Stimulated activated CD4-positive, alpha-beta T cell treated with anti-CD3 and anti-CD28 coated beads, Interleukin-2, amount 100 ng/mL, for 48 hours (primary cell): Measurements from ENCODE around the gene MST1.

Experiments
- DNase-seq, 2 donors: peaks; one replicate each; pipeline ENCODE4 v3.0.0-alpha.2; 2020

Gene MST1

DNA sequence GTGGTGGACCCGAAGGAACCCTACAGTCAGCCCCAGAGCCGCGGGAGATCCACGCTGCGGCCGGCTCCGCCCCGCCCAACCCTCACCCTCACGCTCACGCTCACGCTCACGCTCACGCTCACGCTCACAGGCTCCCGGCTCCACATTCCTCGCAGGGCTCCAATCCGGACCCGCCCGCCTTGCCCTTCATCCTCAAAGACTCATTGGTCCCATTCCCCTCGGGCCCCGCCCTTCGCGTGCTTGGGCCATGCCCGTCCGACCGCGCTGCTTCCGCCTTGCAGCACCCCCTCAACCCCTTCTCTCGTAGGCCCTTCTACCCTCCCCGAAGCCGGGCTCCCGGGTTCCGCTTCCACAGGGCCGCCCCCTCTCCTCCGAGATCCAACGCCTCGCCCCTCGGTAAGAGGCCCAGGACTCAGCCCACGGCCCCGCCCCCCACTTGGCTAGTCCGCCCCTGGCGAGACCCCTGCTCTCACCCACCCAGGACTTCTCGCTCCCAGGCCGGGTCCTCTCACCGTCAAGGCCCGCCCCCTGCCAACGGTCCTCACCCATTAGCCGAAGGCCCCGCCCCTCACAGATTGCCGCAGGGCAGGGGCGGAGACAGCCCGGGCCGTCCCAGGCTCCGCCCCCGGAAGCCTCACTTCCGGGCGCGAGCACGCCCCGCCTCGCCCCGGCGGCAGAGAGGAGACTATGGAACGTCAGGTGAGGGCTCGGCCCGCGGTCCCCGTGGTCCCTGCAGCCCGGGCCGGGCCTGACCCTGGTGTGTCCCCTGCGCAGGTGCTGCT is 15.4 kb downstream of the MST1 start, which contains the start of gene APEH:
Gene APEH (plus strand): TSS at position 637 of the 782 bp plus-strand sequence. CDS start 51 bp downstream, at position 688.
- DNase-seq, result peak; percentile 96

DNA sequence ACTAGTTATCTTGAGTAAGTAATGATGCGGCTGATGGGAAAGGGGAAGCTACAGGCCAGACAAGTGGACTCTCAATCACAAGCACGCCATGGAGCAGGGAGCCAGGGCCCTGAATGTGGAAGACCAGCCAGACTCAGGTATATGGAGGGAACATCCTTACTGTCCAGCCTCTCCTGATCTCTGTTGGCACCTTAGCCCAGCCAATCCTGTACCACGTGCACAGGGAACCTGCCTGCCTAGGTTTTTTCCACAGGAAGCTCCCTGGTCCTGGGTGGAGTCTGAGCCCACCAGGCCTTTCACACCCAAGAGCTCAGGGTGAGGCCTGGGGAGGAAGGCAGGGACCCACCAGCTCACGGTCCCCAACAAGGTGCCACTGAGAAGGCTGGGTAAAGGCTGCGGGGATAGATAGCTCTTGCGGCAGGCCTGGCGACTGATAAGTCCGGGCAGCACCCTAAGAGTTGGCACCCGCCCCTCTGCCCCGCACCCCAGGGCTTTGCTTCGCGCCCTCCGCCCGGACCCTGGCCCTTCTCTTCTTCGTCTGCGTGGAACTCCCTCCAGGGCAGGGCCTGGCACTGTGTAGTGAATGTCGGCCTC is 16.1 kb downstream of the MST1 start:
- peak; percentile 15 to 16 for DNase-seq

DNA sequence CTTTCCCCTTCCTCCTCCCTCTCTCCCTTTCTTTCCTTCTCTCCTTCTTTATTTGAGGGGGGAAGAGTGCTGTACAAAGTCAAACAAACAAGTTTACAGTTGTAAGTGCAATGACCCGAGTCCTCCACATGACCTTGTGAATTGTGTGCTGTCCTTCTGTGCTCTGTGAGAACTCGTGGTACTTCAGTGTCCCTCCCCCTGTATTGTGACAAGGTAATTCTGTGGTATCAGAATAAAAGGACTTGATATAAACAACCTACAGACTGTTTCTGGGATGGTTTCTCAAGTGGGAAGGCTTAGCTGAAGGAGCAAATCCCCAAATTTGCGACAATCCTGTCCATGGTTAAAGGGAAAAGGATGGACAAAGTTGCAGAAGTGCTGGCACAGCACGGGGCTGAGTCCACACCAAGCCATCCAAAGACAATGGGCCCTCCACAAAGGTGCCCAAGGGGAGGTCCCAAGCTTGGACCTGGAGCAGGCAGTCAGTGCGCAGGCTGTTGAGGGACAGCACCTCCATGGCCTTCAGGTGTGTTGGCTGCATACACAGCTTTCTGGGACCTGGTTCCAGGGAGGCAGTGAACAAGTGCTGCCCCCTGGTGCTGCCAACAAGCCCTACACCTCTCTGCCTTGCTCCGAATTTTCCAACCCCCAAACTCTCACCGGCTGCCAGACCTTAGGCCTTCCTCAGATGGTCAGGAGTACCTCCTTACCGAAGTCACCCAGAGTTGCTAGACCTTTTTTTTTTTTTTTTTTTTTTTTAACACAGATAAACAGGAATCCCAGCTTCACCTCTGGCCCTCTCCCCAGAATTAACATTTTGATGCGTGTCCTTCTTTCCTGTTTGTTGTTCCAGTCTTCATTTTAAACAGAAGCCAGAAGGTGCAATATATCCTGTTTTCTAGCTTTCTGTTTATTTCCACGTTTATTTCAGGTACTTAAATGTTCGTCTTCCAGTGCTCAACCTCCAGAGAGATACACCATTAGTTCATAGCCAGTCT is 17.7 kb downstream of the MST1 start:
- peak; percentile 68 to 73 for DNase-seq

DNA sequence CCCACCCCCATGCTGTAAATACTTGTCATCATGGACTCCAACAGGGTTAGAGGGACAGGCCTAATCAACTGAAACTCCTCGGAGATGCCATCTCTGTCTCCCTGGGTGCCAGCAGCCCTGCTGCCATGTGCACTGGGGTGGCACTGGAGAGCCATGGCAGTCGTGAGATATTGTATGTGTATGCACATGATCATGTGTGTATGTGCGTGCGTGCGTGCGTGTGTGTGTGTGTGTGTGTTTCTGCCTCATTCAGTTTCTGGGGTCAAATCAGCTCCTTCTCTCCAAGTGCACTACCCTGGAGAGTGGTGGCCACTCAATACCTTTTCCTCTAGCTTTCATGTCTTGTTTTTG is 18.4 kb downstream of the MST1 start:
- no peak for DNase-seq

DNA sequence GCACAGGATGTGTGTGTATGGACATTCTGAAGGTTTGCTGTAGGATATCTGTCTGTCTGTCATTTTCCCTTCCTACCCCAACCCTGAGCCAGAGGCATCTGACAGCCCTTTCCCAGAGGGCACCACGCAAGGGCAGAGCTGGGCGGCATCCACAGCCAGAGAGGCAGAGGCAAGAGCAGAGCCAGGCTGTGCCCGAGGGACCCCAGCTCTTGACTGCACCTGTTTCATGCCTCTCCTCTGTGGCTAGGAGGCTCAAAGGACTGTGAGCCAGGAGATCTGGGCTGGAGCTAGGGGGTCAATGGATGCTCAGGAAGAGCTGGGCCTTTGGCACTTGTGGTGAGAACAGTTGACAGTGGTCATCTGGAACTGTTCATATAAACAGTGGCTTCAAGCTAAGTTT is 19.9 kb downstream of the MST1 start:
- DNase-seq, result no peak

DNA sequence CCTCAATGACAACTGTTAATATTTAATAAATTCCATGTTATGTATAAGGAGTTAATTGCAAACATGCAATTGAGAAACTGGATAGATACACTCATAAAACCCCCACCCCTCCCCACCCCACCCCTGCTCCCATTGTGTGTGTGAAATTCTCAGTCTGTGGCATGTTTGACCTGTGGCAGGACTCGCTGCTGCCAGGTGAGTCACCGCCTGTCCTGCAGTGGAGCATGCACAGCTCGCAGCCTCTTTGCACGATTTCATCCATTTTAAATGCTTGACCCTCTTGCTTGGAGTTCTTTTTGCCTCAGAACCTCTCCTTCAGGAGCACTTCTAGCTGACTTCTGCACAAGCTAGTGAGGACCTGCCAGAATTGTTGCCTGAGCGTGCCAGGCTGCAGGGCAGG is 20.4 kb downstream of the MST1 start:
- no peak for DNase-seq

DNA sequence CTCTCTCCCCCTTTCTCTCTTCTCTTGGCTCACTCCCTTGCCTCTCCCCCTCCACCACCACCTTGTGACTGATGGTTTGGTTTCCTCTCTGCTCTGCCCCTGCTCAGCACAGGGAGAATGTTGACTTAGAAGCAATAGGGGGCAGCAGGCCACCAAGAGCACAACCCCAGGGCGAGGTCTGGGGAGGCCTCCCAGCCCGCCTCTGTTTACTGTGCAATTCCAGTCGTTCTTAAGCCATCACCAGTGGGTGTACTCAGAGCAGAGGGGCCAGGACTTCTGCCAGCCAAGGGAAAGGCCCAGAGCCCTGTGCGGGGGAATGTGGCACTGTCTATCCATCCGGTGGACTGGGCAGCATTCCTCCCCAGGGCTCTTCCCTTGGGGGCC is 20.9 kb downstream of the MST1 start:
- DNase-seq, result no peak

DNA sequence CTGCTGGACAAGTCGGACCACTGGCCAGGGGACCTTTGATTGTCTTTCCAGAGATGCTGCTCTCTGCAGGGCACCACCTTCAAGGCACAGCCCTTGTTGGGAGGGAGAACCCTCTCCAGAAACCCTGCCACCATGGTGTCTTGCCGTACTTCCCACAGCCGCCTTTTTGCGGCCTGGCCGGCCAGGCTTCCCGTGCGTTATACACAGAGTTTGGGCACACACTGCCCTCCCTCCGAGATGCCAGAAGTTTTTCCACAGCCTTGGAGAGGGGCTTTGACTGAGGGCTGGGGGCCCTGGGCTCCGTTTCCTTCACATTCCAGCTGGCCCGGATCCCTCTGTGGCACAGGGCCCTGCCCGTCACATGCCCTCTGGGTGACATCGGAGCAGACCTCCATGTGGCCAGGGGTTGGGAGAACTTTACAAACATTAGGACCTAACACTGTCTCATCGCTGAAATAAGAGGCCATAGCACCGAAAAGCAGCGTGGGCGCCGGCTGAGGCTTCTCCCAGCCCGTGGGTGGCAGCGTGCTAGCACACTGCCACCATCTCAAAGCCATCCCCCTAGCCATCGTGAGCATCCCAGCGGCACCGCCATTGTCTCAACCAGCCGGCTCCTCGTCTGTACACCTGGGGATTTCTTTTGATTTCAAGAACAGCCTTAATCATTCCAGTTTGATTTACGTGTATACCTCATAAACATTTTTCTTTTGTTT is 21.4 kb downstream of the MST1 start:
- no peak for DNase-seq

DNA sequence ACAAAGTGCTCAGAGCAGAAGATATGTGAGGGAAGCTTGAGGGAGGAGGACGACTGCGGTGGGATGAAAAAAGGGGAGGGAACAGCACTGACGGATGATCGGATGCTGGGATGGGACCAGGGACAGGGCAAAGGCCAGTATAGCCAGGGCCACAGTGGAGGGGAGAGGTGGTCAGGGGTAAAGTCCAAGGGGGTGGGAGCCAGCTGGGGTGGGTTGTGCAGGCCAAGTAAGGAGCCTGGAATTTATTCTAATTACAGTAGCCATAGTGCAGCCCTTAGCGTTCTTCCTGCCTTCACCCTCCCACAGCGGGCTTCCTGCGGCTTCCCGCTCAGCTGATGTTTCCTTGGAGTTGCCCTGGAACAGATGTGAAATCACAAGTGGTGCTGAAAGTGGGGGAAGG is 22.7 kb downstream of the MST1 start:
- DNase-seq, result no peak

DNA sequence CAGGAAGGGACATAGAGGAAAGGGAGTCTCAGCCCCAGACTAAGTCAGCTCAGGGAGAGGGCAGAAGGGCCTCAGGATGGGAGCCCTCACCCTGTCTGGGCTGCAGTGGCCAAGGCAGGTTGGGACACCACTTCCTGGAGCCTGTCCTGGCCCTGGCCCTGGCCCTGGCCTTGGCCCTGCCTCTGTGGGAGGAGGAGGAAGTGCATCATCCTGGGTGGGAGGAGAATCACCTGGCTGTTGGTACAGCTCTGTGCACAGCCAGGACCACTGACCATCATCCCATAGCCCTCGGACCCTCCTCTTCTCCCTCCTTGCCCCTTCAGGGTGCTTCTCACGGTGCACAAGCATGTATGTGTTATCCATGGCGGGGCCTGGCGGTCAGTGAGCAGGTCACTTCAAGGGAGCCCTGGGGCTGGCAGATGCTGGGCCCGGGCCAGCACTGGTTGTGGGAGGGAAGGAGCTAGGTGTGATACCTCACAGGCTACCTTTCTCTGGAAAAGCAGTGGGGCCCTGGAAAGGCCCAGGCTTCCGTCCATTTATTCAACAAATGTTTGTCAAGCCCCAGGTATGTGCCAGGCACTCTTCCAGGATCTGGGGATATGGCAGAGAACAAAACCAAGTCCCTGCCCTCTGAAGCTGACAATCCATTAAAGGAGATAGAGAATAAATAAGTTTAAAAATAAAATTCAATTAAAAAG is 23.3 kb downstream of the MST1 start:
- no peak for DNase-seq

DNA sequence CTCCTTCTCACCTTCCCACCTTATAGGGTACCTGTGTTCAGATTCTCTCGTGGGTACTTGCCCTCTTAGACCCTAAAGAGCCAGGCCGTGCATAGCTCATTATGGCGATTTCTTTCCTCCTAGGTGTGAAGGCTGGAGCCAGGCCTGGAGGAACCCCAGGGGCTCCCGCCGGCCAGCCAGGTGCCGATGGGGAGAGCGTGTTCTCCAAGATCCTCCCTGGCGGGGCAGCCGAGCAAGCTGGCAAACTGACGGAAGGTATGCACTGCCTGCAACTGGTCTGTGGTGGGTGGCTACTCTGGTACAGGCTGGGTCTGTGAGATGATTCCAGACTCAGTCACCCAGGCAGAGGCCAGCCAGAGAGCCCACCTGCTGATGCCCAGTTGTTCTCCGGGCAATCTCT is 25.0 kb downstream of the MST1 start:
- no peak for DNase-seq

DNA sequence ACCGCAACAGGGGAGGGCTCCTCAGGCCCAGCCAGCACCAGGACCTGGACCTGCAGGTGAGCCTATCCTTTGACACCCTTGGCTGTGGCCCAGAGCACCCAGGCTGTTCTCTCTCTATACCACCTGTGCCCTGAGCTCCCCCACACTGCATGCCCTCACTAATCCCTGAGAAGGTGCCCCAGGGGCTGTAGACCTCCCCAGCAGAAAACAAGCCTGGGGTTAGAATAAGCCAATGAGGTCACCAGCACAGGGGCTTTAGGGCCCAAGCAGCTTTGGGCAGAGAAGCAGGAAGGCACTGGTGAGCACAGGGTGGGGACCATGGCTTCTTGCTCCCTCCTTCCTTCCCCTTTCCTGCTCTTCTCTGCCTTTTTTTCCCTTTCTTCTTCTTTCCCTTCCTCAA is 25.4 kb downstream of the MST1 start:
- no peak for DNase-seq

DNA sequence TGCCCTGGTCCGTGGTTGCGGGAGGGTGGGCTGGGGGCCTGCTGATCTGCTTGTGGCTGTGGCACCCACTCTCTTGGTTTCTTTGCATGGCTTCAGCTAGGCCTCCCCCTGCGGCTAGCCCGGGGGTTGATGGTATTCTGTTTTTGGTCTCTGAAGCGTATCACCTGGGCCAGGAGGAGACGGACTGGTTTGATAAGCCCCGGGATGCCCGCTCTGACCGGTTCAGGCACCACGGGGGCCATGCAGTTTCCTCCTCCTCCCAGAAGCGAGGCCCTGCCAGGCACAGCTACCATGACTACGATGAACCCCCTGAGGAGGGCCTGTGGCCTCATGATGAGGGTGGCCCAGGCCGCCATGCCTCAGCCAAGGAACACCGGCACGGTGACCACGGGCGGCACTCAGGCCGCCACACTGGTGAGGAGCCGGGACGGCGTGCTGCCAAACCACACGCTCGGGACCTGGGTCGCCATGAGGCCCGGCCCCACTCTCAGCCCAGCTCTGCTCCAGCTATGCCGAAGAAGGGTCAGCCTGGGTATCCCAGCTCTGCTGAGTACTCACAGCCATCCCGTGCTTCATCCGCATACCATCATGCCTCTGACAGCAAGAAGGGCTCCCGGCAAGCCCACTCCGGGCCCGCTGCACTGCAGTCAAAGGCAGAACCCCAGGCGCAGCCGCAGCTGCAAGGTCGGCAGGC is 26.4 kb downstream of the MST1 start:
- DNase-seq, result no peak

DNA sequence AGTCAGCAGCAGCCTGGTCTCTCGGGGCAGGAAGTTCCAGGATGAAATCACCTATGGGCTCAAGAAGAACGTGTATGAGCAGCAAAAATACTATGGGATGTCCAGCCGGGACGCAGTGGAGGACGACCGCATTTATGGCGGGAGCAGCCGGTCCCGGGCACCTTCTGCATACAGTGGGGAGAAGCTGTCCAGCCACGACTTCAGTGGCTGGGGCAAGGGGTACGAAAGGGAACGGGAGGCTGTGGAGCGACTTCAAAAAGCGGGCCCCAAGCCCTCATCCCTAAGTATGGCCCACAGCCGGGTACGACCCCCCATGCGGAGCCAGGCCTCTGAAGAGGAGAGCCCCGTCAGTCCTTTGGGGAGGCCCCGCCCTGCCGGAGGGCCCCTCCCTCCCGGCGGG is 27.3 kb downstream of the MST1 start:
- DNase-seq, result no peak

DNA sequence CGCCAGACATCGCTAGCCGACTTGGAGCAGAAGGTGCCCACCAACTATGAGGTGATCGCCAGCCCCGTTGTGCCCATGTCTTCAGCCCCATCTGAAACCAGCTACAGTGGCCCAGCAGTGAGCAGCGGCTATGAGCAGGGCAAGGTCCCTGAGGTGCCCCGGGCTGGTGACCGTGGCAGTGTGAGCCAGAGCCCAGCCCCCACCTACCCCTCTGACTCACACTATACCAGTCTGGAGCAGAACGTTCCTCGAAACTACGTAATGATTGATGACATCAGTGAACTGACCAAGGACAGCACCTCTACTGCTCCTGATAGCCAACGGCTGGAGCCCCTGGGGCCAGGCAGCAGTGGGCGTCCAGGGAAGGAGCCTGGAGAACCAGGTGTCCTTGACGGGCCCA is 28.0 kb downstream of the MST1 start:
- DNase-seq, result no peak

DNA sequence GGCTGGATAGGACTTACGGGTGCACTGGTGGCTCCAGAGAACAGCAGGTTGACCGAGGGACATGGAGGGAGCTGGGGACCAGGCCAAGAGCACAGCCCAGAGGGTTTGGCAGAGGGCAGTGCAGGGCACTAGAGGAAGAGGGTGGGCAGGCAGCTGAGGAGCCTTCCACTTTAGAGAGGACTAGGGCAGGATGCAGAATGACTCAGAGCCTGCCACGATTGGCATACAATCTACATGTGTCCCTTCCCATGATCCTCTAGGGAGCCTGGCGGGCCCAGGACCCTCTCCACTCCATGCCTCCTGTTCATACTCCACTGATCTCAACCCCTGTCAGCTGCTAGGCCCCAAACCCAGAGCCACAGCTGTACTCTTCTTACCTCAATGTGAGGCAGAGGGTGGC is 29.5 kb downstream of the MST1 start:
- no peak for DNase-seq

DNA sequence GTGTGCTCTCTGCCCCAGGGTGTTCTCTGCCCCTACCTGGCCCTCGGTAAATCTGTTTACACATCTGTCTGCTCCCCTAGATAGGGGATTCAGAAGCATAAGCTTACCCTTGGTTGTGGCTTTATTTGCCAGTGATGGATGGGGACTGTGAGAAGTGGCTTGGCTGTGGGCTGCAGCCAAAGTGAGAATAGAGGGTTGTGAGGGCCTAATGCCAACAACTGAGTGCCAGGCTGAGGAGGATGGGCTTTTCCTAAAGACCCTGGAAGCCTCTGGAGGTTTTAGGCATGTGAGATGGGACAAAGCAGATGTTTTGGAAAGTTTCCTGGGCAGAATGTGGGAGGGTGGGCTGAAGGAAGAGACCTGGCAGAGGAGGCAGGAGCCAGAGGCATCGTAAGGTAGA is 30.6 kb downstream of the MST1 start:
- no peak for DNase-seq

DNA sequence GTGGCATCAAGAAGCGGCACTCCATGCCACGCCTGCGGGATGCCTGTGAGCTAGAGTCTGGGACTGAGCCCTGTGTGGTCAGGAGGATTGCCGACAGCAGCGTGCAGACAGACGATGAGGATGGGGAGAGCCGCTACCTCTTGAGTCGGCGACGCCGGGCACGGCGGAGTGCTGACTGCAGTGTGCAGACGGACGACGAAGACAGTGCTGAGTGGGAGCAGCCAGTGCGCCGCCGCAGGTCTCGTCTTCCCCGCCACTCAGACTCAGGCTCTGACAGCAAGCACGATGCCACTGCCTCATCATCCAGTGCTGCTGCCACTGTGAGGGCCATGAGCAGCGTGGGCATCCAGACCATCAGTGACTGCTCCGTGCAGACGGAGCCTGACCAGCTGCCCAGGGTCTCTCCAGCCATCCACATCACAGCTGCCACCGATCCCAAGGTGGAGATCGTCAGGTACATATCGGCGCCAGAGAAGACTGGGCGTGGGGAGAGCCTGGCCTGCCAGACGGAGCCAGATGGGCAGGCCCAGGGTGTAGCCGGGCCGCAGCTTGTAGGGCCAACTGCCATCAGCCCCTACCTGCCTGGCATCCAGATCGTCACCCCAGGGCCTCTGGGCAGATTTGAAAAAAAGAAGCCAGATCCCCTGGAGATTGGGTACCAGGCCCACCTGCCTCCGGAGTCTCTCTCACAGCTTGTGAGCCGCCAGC is 31.9 kb downstream of the MST1 start:
- no peak for DNase-seq

DNA sequence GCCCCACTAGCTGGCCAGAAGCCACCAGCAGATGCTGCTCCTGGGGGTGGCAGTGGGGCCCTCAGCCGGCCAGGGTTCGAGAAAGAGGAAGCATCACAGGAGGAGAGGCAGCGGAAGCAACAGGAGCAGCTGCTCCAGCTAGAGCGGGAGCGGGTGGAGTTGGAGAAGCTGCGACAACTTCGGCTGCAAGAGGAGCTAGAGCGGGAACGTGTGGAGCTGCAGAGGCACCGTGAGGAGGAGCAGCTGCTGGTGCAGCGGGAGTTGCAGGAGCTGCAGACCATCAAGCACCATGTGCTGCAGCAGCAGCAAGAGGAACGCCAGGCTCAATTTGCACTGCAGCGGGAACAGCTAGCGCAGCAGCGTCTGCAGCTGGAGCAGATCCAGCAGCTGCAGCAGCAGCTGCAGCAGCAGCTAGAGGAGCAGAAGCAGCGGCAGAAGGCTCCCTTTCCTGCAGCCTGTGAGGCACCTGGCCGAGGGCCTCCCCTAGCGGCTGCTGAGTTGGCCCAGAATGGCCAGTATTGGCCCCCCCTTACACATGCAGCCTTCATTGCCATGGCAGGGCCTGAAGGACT is 32.6 kb downstream of the MST1 start:
- no peak for DNase-seq

DNA sequence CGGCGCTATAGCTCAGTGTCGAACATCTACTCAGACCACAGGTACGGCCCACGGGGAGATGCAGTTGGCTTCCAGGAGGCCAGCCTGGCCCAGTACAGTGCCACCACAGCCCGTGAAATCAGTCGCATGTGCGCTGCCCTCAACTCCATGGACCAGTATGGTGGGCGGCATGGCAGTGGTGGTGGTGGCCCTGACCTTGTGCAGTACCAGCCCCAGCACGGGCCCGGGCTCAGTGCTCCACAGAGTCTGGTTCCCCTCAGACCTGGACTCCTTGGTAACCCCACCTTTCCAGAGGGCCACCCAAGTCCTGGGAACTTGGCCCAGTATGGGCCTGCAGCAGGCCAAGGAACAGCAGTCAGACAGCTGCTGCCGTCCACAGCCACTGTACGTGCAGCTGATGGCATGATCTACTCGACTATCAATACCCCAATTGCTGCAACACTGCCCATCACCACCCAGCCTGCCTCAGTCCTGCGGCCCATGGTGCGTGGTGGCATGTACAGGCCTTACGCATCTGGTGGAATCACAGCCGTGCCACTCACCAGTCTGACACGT is 33.5 kb downstream of the MST1 start:
- DNase-seq, result no peak
